Measurements from ENCODE around the gene UNKL.

- TF ChIP-seq, protein P1, sequence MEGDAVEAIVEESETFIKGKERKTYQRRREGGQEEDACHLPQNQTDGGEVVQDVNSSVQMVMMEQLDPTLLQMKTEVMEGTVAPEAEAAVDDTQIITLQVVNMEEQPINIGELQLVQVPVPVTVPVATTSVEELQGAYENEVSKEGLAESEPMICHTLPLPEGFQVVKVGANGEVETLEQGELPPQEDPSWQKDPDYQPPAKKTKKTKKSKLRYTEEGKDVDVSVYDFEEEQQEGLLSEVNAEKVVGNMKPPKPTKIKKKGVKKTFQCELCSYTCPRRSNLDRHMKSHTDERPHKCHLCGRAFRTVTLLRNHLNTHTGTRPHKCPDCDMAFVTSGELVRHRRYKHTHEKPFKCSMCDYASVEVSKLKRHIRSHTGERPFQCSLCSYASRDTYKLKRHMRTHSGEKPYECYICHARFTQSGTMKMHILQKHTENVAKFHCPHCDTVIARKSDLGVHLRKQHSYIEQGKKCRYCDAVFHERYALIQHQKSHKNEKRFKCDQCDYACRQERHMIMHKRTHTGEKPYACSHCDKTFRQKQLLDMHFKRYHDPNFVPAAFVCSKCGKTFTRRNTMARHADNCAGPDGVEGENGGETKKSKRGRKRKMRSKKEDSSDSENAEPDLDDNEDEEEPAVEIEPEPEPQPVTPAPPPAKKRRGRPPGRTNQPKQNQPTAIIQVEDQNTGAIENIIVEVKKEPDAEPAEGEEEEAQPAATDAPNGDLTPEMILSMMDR (IDR thresholded peaks at IDR 0.05 in 4 of 5, conservative IDR thresholded peaks at IDR 0.05 in 1 of 5), result peak in 3 of 5 experiments; percentile 6 to 62 (median 53)
- TF ChIP-seq POLR2A (IDR thresholded peaks at IDR 0.05), result peak; percentile 54 to 58
These were observed 62.7 kb downstream of the UNKL start, which contains the start of the genes GNPTG and TSR3 for GRCh38 chr16:1351582-1352362.
